IMR-90 (cell line): ENCODE measurements around the gene ADGRB3. TPM values are rescaled to one million over a fixed set of nuclear protein-coding genes. Genes with fewer than 3 reads are reported as not detected.

Experiments
- ATAC-seq: fragments of 200-7000 bp; cut with Tn5 transposase; 2 replicates; pipeline ENCODE4 v1.9.1; 2020; ENCODE audit warnings: low read depth, mild to moderate bottlenecking, moderate library complexity
- BruUV-seq: library from RNA; stranded (reverse); fragments of 400-500 nt; replicated peaks from 2 replicates; lab custom pipeline; 2021; lab: Mats Ljungman, UMichigan
- CTCF ChIA-PET: fragments of 300-600 bp; formaldehyde crosslinking; extraction: SDS; loops from one replicate; lab custom pipeline; 2021; ENCODE audit warnings: antibody characterized with exemption; lab: Yijun Ruan, JAX
- POLR2A ChIA-PET: fragments of 300-600 bp; sonication (Branson Sonifier 250); formaldehyde crosslinking; loops from one replicate; lab custom pipeline; 2022; ENCODE audit warnings: antibody characterized with exemption; ENCODE audit not compliant: unreplicated experiment; lab: Charles Lee
- DNase-seq: peaks from one replicate; pipeline ENCODE4 v3.0.0; 2013
- H2AFZ ChIP-seq: replicated peaks from 2 replicates; pipeline ENCODE3; 2013; ENCODE audit warnings: low read length, mild to moderate bottlenecking; ENCODE audit not compliant: poor library complexity
- H2AK5ac ChIP-seq: 2 replicates; pipeline ENCODE4 v1.6.1; 2013; ENCODE audit warnings: low read depth, low read length, inconsistent platforms
- H2AK9ac ChIP-seq: replicated peaks from 2 replicates; pipeline ENCODE3; 2013; ENCODE audit warnings: mild to moderate bottlenecking, low read depth, low read length, moderate library complexity; ENCODE audit not compliant: poor library complexity
- H2BK120ac ChIP-seq: 2 replicates; pipeline ENCODE4 v1.6.1; 2013; ENCODE audit warnings: low read depth, low read length, inconsistent platforms
- H2BK15ac ChIP-seq: 3 replicates; pipeline ENCODE4 v1.6.1; 2013; ENCODE audit warnings: low read depth, low read length, inconsistent platforms
- H2BK20ac ChIP-seq: 2 replicates; pipeline ENCODE4 v1.6.1; 2013; ENCODE audit warnings: low read depth, mild to moderate bottlenecking, inconsistent platforms, low read length, moderate library complexity
- H2BK5ac ChIP-seq: 2 replicates; pipeline ENCODE4 v1.6.1; 2013; ENCODE audit warnings: mild to moderate bottlenecking, low read depth, low read length, inconsistent platforms; ENCODE audit not compliant: poor library complexity, severe bottlenecking
- H3K14ac ChIP-seq: replicated peaks from 2 replicates; pipeline ENCODE4 v1.6.1; 2013; ENCODE audit warnings: low read depth, low read length, inconsistent platforms
- H3K18ac ChIP-seq: 2 replicates; pipeline ENCODE4 v1.6.1; 2013; ENCODE audit warnings: low read depth, low read length, control low read depth
- H3K23ac ChIP-seq: 2 replicates; pipeline ENCODE4 v1.6.1; 2013; ENCODE audit warnings: low read depth, low read length, inconsistent platforms
- H3K27ac ChIP-seq: 2 replicates; pipeline ENCODE4 v1.5.1; 2013; ENCODE audit warnings: mild to moderate bottlenecking, control low read depth, low read length; ENCODE audit not compliant: insufficient read depth
- H3K27me3 ChIP-seq: 2 replicates; pipeline ENCODE4 v1.6.1; 2013; ENCODE audit warnings: low read length; ENCODE audit not compliant: control insufficient read depth, insufficient read depth
- H3K36me3 ChIP-seq: 2 replicates; pipeline ENCODE4 v1.6.1; 2013; ENCODE audit warnings: low read length, mixed read lengths; ENCODE audit not compliant: control insufficient read depth, insufficient read depth
- H3K4ac ChIP-seq: 2 replicates; pipeline ENCODE4 v1.6.1; 2013; ENCODE audit warnings: low read depth, low read length, inconsistent platforms
- H3K4me1 ChIP-seq: 2 replicates; pipeline ENCODE4 v1.6.1; 2013; ENCODE audit warnings: low read length, mixed read lengths; ENCODE audit not compliant: control insufficient read depth, insufficient read depth
- H3K4me2 ChIP-seq: 2 replicates; pipeline ENCODE4 v1.6.1; 2013; ENCODE audit warnings: low read depth, mild to moderate bottlenecking, control low read depth, low read length, moderate library complexity
- H3K4me3 ChIP-seq: 2 replicates; pipeline ENCODE4 v1.5.1; 2013; ENCODE audit warnings: low read depth, mild to moderate bottlenecking, control low read depth, low read length, moderate library complexity; ENCODE audit not compliant: insufficient read depth
- H3K56ac ChIP-seq: 2 replicates; pipeline ENCODE4 v1.6.1; 2013; ENCODE audit warnings: low read length, inconsistent platforms; ENCODE audit not compliant: insufficient read depth; ENCODE audit errors: extremely low read depth
- H3K79me1 ChIP-seq, 2 experiments: 2 replicates each; pipeline ENCODE4 v1.6.1; 2013; ENCODE audit warnings: low read length in 2 of 2, inconsistent platforms in 1 of 2, low read depth in 1 of 2
- H3K9ac ChIP-seq: 2 replicates; pipeline ENCODE4 v1.6.1; 2013; ENCODE audit warnings: low read depth, low read length, control low read depth
- H3K9me1 ChIP-seq: 2 replicates; pipeline ENCODE4 v1.6.1; 2013; ENCODE audit warnings: low read length, inconsistent platforms; ENCODE audit not compliant: insufficient read depth
- H3K9me3 ChIP-seq: 2 replicates; pipeline ENCODE4 v1.6.1; 2013; ENCODE audit warnings: low read length; ENCODE audit not compliant: control insufficient read depth, insufficient read depth
- H4K20me1 ChIP-seq: 2 replicates; pipeline ENCODE4 v1.6.1; 2013; ENCODE audit warnings: low read length, inconsistent platforms; ENCODE audit not compliant: insufficient read depth
- H4K5ac ChIP-seq: 2 replicates; pipeline ENCODE4 v1.6.1; 2013; ENCODE audit warnings: mild to moderate bottlenecking, low read depth, low read length, control low read depth
- H4K8ac ChIP-seq, 2 experiments: 2 replicates each; pipeline ENCODE4 v1.6.1; 2013; ENCODE audit warnings: low read depth in 2 of 2, low read length in 2 of 2, control low read depth in 1 of 2, inconsistent platforms in 1 of 2
- H4K91ac ChIP-seq: 2 replicates; pipeline ENCODE4 v1.6.1; 2013; ENCODE audit warnings: low read depth, low read length, inconsistent platforms; ENCODE audit not compliant: insufficient read depth
- MXI1 ChIP-seq: IDR thresholded peaks from 2 replicates; pipeline ENCODE4 v1.6.1; 2012; ENCODE audit warnings: low read depth, mild to moderate bottlenecking, low read length, moderate library complexity, borderline replicate concordance
- POLR2A ChIP-seq: IDR thresholded peaks from 2 replicates; pipeline ENCODE4 v1.6.1; 2012; ENCODE audit warnings: mild to moderate bottlenecking, low read depth, low read length
- RAD21 ChIP-seq: IDR thresholded peaks from 2 replicates; pipeline ENCODE4 v1.6.1; 2012; ENCODE audit warnings: low read length, improper control_type of control experiment
- RFX5 ChIP-seq: IDR thresholded peaks from 2 replicates; pipeline ENCODE4 v1.8.0; 2012; ENCODE audit warnings: low read depth, mild to moderate bottlenecking, low read length, moderate library complexity
- WGBS, 2 experiments: methylation state at CpG; one replicate each; pipeline versions ENCODE4 v1.1.5 to v1.1.7; 2013; ENCODE audit warnings: missing lambda C conversion rate in 2 of 2; ENCODE audit not compliant: insufficient read length in 1 of 2; ENCODE audit errors: extremely low coverage in 2 of 2; 5-methylcytosine and 5-hydroxymethylcytosine counted together
- dilution Hi-C: fragments of 300-500 bp; cut with HindIII; formaldehyde crosslinking; loops from one replicate; pipeline ENCODE4 v1.14.3; 2018; ENCODE audit warnings: low sequenced_read_pairs; ENCODE audit not compliant: unreplicated experiment
- in situ Hi-C: fragments of 300-500 bp; cut with MboI; formaldehyde crosslinking; loops from 3 replicates; pipeline ENCODE4 v1.14.3; 2019; ENCODE audit warnings: low sequenced_read_pairs, inconsistent platforms, mixed read lengths
- intact Hi-C: fragments of 100-400 bp; cut with micrococcal nuclease; formaldehyde crosslinking; loops from 2 replicates; pipeline ENCODE4 v1.10.0; 2022
- polyA plus RNA-seq, 3 experiments: library from polyadenylated mRNA; depleted of rRNA; stranded (reverse); fragments of >200 nt; gene quantifications; 2 replicates each; pipeline ENCODE4 v1.2.3, GENCODE V29; 2012; ENCODE audit warnings: low replicate concordance in 1 of 3
- total RNA-seq: library from RNA; depleted of rRNA; stranded (reverse); fragments of >200 nt; gene quantifications from 2 replicates; pipeline ENCODE4 v1.2.3, GENCODE V29; 2012

The ADGRB3 gene
- total and polyA plus RNA-seq, 2 of the 4 experiments (the other 2 are of a cell fraction) = not detected

GRCh38 chr6:68634726-68635411 is at the start of gene ADGRB3 (continued):
- TF ChIP-seq POLR2A = no peak
- no peak for TF ChIP-seq RFX5
- TF ChIP-seq MXI1 = no peak

GRCh38 chr6:68593558-68593957 is 41.5 kb upstream of the ADGRB3 start:
- peaks cover 3% of the 10 kb centered on the region for H3K9me3 ChIP-seq
- no peak overlapping the region for H3K27ac ChIP-seq
- no peak overlapping the region for H3K9ac ChIP-seq
- dilution Hi-C loops (no loop called here), in situ Hi-C loops (no loop called here), intact Hi-C loops (no loop called here)
- BruUV-seq = no TSS peak
- no peak overlapping the region for H2BK120ac ChIP-seq
- ChIA-PET POLR2A (no interaction called here), CTCF (no interaction called here)
- ATAC-seq (no peak), DNase-seq (no peak)
- TF ChIP-seq RAD21 = no peak
- no peaks in the 10 kb centered on the region for H3K9me1 ChIP-seq
- WGBS, 2 experiments = no CpG with 5 or more reads among the region's 1 CpG
- H2AK9ac ChIP-seq = no peak overlapping the region
- H4K5ac ChIP-seq = no peak overlapping the region
- no peak overlapping the region for H3K14ac ChIP-seq
- H4K8ac ChIP-seq = no peak overlapping the region
- H3K79me1 ChIP-seq = no peaks in the 10 kb centered on the region
- H3K4me1 ChIP-seq = no peaks in the 10 kb centered on the region
- H3K27me3 ChIP-seq = no peaks in the 10 kb centered on the region
- no peak overlapping the region for H3K4me3 ChIP-seq
- H3K56ac ChIP-seq = no peak overlapping the region
- no peak overlapping the region for H2AK5ac ChIP-seq
- H2BK20ac ChIP-seq = no peak overlapping the region
- no peak overlapping the region for H4K91ac ChIP-seq
- H3K23ac ChIP-seq = no peak overlapping the region
- no peak overlapping the region for H3K18ac ChIP-seq
- H2AFZ ChIP-seq = no peak overlapping the region
- H3K36me3 ChIP-seq = no peaks in the 10 kb centered on the region
- no peak overlapping the region for H2BK5ac ChIP-seq
- H2BK15ac ChIP-seq = no peak overlapping the region
- H4K20me1 ChIP-seq = no peaks in the 10 kb centered on the region
- H3K4me2 ChIP-seq = no peak overlapping the region
- no peak overlapping the region for H3K4ac ChIP-seq
